PFSK-1 (cell line): ENCODE results near the gene HIGD1A.

ENCODE experiments used
- FOXP2 ChIP-seq: optimal IDR thresholded peaks from 2 replicates; pipeline ENCODE3; 2011; ENCODE audit warnings: borderline replicate concordance, control low read depth, inconsistent platforms; ENCODE audit not compliant: insufficient read depth; ENCODE audit errors: extremely low read length, extremely low read depth
- POLR2AphosphoS5 ChIP-seq: IDR thresholded peaks from 2 replicates; pipeline ENCODE4 v1.6.1; 2012; ENCODE audit warnings: low read depth, mild to moderate bottlenecking, control low read depth, low read length, moderate library complexity
- REST ChIP-seq, 2 experiments: IDR thresholded peaks; 2 replicates each; pipeline versions ENCODE4 v1.6.1 to v1.8.0; 2011 to 2012; ENCODE audit warnings: low read depth in 2 of 2, low read length in 2 of 2, control low read depth in 1 of 2, inconsistent platforms in 1 of 2, mild to moderate bottlenecking in 1 of 2, moderate library complexity in 1 of 2; ENCODE audit not compliant: insufficient read depth in 1 of 2
- SIN3A ChIP-seq: IDR thresholded peaks from 2 replicates; pipeline ENCODE4 v1.6.1; 2012; ENCODE audit warnings: mild to moderate bottlenecking, low read length, moderate library complexity, borderline replicate concordance; ENCODE audit not compliant: insufficient read depth
- TAF1 ChIP-seq: IDR thresholded peaks from 2 replicates; pipeline ENCODE4 v1.6.1; 2012; ENCODE audit warnings: low read length, control low read depth, borderline replicate concordance; ENCODE audit not compliant: insufficient read depth

The HIGD1A gene

DNA sequence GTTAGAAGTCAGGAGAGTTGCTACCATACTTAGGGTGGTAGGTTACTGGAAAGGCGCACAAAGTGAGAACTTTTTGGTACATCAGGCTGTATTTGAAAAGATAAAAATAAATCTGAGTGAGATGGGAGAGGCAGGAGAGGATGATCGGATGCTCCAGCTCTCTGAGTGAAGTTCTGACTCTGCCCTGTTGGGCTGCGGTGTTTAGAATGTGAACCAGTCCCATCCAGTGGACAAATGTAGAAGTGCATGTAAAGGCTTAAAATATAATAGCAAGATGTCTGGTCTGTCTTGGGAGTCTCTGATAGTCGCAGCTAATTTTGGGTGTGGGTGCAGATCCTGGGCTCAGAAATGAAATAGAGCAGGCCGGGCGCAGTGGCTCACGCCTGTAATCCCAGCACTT, 35.3 kb upstream of the HIGD1A start:
- TF ChIP-seq FOXP2 (no peak), SIN3A (no peak)

GRCh38 chr3:42838571-42838970, 34.3 kb upstream of the HIGD1A start:
- TF ChIP-seq SIN3A: no peak
- TF ChIP-seq FOXP2: no peak
- no peak for TF ChIP-seq REST (IDR thresholded peaks at IDR 0.05; ENCODE audit: insufficient read depth in 1 of 2, low read depth in 2 of 2, low read length in 2 of 2)
- TF ChIP-seq POLR2AphosphoS5: no peak
- TF ChIP-seq TAF1: no peak

- TF ChIP-seq POLR2AphosphoS5: no peak
- no peak for TF ChIP-seq TAF1
- no peak for TF ChIP-seq REST (IDR thresholded peaks at IDR 0.05; ENCODE audit: insufficient read depth in 1 of 2, low read depth in 2 of 2, low read length in 2 of 2)
- TF ChIP-seq SIN3A: no peak
- TF ChIP-seq FOXP2: no peak
Observed at GRCh38 chr3:42836150-42837123, 32.1 kb upstream of the HIGD1A start.

GRCh38 chr3:42831321-42831713, 27.0 kb upstream of the HIGD1A start:
- TF ChIP-seq TAF1: no peak
- no peak for TF ChIP-seq POLR2AphosphoS5
- no peak for TF ChIP-seq SIN3A
- no peak for TF ChIP-seq FOXP2
- no peak for TF ChIP-seq REST (IDR thresholded peaks at IDR 0.05; ENCODE audit: insufficient read depth in 1 of 2, low read depth in 2 of 2, low read length in 2 of 2)

GRCh38 chr3:42830437-42831320, 26.4 kb upstream of the HIGD1A start:
- no peak for TF ChIP-seq TAF1
- no peak for TF ChIP-seq POLR2AphosphoS5
- no peak for TF ChIP-seq SIN3A
- TF ChIP-seq FOXP2: no peak
- TF ChIP-seq REST (IDR thresholded peaks at IDR 0.05; ENCODE audit: insufficient read depth in 1 of 2, low read depth in 2 of 2, low read length in 2 of 2): no peak
